K562 (cell line): ENCODE results near the gene WDR45. TPM values are rescaled to one million over a fixed set of nuclear protein-coding genes. Genes with fewer than 3 reads are reported as not detected.
A peak's percentile ranks its signal among the peaks of the same experiment; 100 is the strongest.

Experiments
- CTCF ChIP-seq, 3 experiments: IDR thresholded peaks in 2 of 3; conservative IDR thresholded peaks in 1 of 3; 2 replicates each; pipeline ENCODE4 v1.5.1; 2011 to 2012; ENCODE audit warnings: low read length in 3 of 3, mild to moderate bottlenecking in 3 of 3, control low read depth in 2 of 3, improper control_type of control experiment in 1 of 3, inconsistent platforms in 1 of 3, low read depth in 1 of 3, mixed read lengths in 1 of 3, moderate library complexity in 1 of 3; ENCODE audit not compliant: insufficient read depth in 2 of 3
- CTCFL ChIP-seq: IDR thresholded peaks from 2 replicates; pipeline ENCODE4 v1.6.1; 2011; ENCODE audit warnings: borderline replicate concordance, low read depth, mild to moderate bottlenecking, moderate library complexity, low read length; ENCODE audit not compliant: insufficient read depth, poor library complexity, severe bottlenecking
- EP300 ChIP-seq: IDR thresholded peaks from 2 replicates; pipeline ENCODE4 v1.6.1; 2012; ENCODE audit warnings: low read length, improper control_type of control experiment
- ERF ChIP-seq: fragments of 450-650 bp; formaldehyde crosslinking; IDR thresholded peaks from 2 replicates; pipeline ENCODE4 v1.4.0; 2020; ENCODE audit warnings: mild to moderate bottlenecking, mixed read lengths
- FOXA1 ChIP-seq: fragments of 450-650 bp; IDR thresholded peaks from 2 replicates; pipeline ENCODE4 v1.6.1; 2016; ENCODE audit warnings: mild to moderate bottlenecking, borderline replicate concordance
- FUS ChIP-seq: fragments of 200-400 bp; formaldehyde crosslinking; optimal IDR thresholded peaks from 2 replicates; pipeline ENCODE3; 2017; ENCODE audit warnings: low read depth, low read length
- POLR2H ChIP-seq: IDR thresholded peaks from 2 replicates; pipeline ENCODE4 v1.6.1; 2016; ENCODE audit warnings: missing genetic modification characterization, low read depth, mild to moderate bottlenecking, control low read depth, missing compliant biosample characterization, moderate library complexity
- SNAPC5 ChIP-seq: fragments of 250-450 bp; sonication (Bioruptor Pico); IDR thresholded peaks from 2 replicates; pipeline ENCODE4 v1.8.0; 2021; ENCODE audit warnings: moderate library complexity, mild to moderate bottlenecking, inconsistent platforms
- SPI1 ChIP-seq: IDR thresholded peaks from 2 replicates; pipeline ENCODE4 v1.6.1; 2011; ENCODE audit warnings: low read depth, low read length, control low read depth, borderline replicate concordance
- SREBF1 ChIP-seq: fragments of 150-350 bp; IDR thresholded peaks from 2 replicates; pipeline ENCODE4 v1.6.1; 2014; ENCODE audit warnings: antibody characterized with exemption, low read depth, low read length, borderline replicate concordance
- SRSF7 ChIP-seq: fragments of 200-400 bp; formaldehyde crosslinking; optimal IDR thresholded peaks from 2 replicates; pipeline ENCODE3; 2017; ENCODE audit warnings: mild to moderate bottlenecking, low read depth, low read length
- STAT5B ChIP-seq: fragments of 250-450 bp; sonication (Bioruptor Pico); IDR thresholded peaks from 2 replicates; pipeline ENCODE4 v1.8.0; 2021; ENCODE audit warnings: mild to moderate bottlenecking, inconsistent platforms
- TOE1 ChIP-seq, 2 experiments: fragments of 450-650 bp in 1 of 2; sonication (generic) in 1 of 2; formaldehyde crosslinking in 1 of 2; IDR thresholded peaks; 2 replicates each; pipeline versions ENCODE4 v1.7.1 to v1.8.0; 2016 to 2022; ENCODE audit warnings: borderline replicate concordance in 2 of 2, mild to moderate bottlenecking in 2 of 2, antibody characterized with exemption in 1 of 2, inconsistent platforms in 1 of 2, low read depth in 1 of 2, missing genetic modification reagents in 1 of 2, moderate library complexity in 1 of 2
- ZNF121 ChIP-seq: sonication (generic); formaldehyde crosslinking; conservative IDR thresholded peaks from 2 replicates; pipeline ENCODE4 v1.8.0; 2022; ENCODE audit warnings: missing genetic modification reagents
- ZNF134 ChIP-seq: fragments of 250-450 bp; sonication (Bioruptor Pico); conservative IDR thresholded peaks from 2 replicates; pipeline ENCODE4 v1.4.0; 2020
- ZNF239 ChIP-seq: fragments of 250-450 bp; sonication (Bioruptor Pico); IDR thresholded peaks from 2 replicates; pipeline ENCODE4 v1.4.0; 2020; ENCODE audit warnings: mild to moderate bottlenecking
- ZNF707 ChIP-seq: fragments of 250-450 bp; sonication (Bioruptor Pico); conservative IDR thresholded peaks from 2 replicates; pipeline ENCODE4 v1.8.0; 2022; ENCODE audit warnings: inconsistent platforms, mild to moderate bottlenecking, moderate library complexity
- polyA plus RNA-seq, 8 experiments: library from polyadenylated mRNA; depleted of rRNA in 4 of 8; stranded (reverse) in 5 of 8; unstranded in 3 of 8; fragments of >200 nt; fragmentation: Nextera tagmentation in 2 of 8; fragmentation: Illumina TruSeq in 1 of 8; extraction: Ambion mirVana in 2 of 8; extraction: Trizol in 1 of 8; gene quantifications; 2 replicates each; pipeline versions ENCODE4 v1.2.1 to v1.2.3, GENCODE V29; 2011 to 2014; ENCODE audit warnings: inconsistent platforms in 1 of 8, missing spikeins in 1 of 8
- total RNA-seq, 7 experiments: library from RNA; depleted of rRNA in 6 of 7; stranded (reverse); fragments of >200 nt in 6 of 7; fragmentation: Illumina TruSeq in 2 of 7; extraction: Trizol in 2 of 7; gene quantifications; 2 replicates each; pipeline versions ENCODE4 v1.2.1 to v1.2.3, GENCODE V29; 2011 to 2021; ENCODE audit warnings: low replicate concordance in 1 of 7

The WDR45 gene
- total and polyA plus RNA-seq, 9 of the 15 experiments (the other 6 are each of a cell fraction or from before 2014, with no cell fraction given) = 19.4 to 136 (median 59.7) TPM

GRCh38 chrX:49039598-49040375 lies 39.9 kb downstream of the WDR45 start (continued):
- no peak for TF ChIP-seq ZNF239 (CRISPR knock-in tag)
- TF ChIP-seq CTCFL = no peak
- TF ChIP-seq ZNF121 (CRISPR knock-in tag) = no peak
- no peak for TF ChIP-seq ZNF134 (CRISPR knock-in tag)
- TF ChIP-seq ZNF707 (CRISPR knock-in tag) = no peak
- no peak for TF ChIP-seq FOXA1
- no peak for TF ChIP-seq FUS
- TF ChIP-seq SRSF7 = no peak
- peak; percentile 76 for TF ChIP-seq EP300
- no peak for TF ChIP-seq POLR2H (tag)
- TF ChIP-seq TOE1 (IDR thresholded peaks at IDR 0.05; ENCODE audit: borderline replicate concordance) = peak; percentile 39; the same call in 1 of the 2 replicates
- TF ChIP-seq TOE1 (CRISPR knock-in tag; IDR thresholded peaks at IDR 0.05; ENCODE audit: borderline replicate concordance, low read depth) = no peak
- TF ChIP-seq ERF (CRISPR knock-in tag) = no peak
- TF ChIP-seq CTCF (IDR thresholded peaks at IDR 0.05 in 2 of 3, conservative IDR thresholded peaks at IDR 0.05 in 1 of 3; ENCODE audit: insufficient read depth in 2 of 3, low read depth in 1 of 3, low read length in 3 of 3) = peak; percentile 21 to 52 (median 51); a peak in 4 of 6 replicates
- no peak for TF ChIP-seq SPI1
- no peak for TF ChIP-seq SNAPC5
- TF ChIP-seq SREBF1 = no peak
- no peak for TF ChIP-seq STAT5B (CRISPR knock-in tag)
